K562 (cell line): ENCODE data around the gene ADI1. TPM values are rescaled to one million over a fixed set of nuclear protein-coding genes. Genes with fewer than 3 reads are reported as not detected.

Source experiments
- ATAC-seq: fragments of 200-7000 bp; cut with Tn5 transposase; 3 replicates; pipeline ENCODE4 v1.9.1; 2020; ENCODE audit warnings: moderate library complexity
- BruUV-seq: library from RNA; stranded (reverse); fragments of 400-500 nt; replicated peaks from 2 replicates; lab custom pipeline; 2021; lab: Mats Ljungman, UMichigan
- CTCF ChIA-PET: fragments of 300-600 bp; formaldehyde crosslinking; extraction: SDS; loops from one replicate; lab custom pipeline; 2021; ENCODE audit warnings: low intra/inter-chr PET ratio; lab: Yijun Ruan, JAX
- POLR2A ChIA-PET: fragments of 300-600, 350-650 bp; sonication (Branson Sonifier 250); formaldehyde crosslinking; extraction: SDS; loops from one replicate; lab custom pipeline; 2021; ENCODE audit warnings: antibody characterized with exemption, inconsistent platforms; lab: Yijun Ruan, JAX
- DNase-seq, 4 experiments: peaks; one replicate each; pipeline versions ENCODE4 v3.0.0 to v3.0.0-alpha.2; 2011 to 2018; ENCODE audit warnings: low spot score in 3 of 4, mixed read lengths in 3 of 4; ENCODE audit errors: extremely low read depth in 1 of 4
- FAIRE-seq: peaks from 2 replicates; lab custom pipeline; 2011; peaks lifted over from hg19 to GRCh38; lab: Jason Lieb, UNC
- H2AFZ ChIP-seq: 2 replicates; pipeline ENCODE4 v1.6.0; 2011; ENCODE audit warnings: low read depth, low read length, control low read depth, inconsistent platforms
- H3K27ac ChIP-seq: fragments of 200-600 bp; 3 replicates; pipeline ENCODE4 v1.8.0; 2011; ENCODE audit warnings: low read depth, mild to moderate bottlenecking, control low read depth, inconsistent platforms, low read length, moderate library complexity, mixed read lengths; ENCODE audit errors: extremely low read depth
- H3K27me3 ChIP-seq, 2 experiments: fragments of 300-600 bp in 1 of 2; 2 replicates in 1 of 2; 3 replicates in 1 of 2; pipeline versions ENCODE4 v1.6.0 to v1.8.0; 2011; ENCODE audit warnings: inconsistent platforms in 2 of 2, low read length in 2 of 2, mild to moderate bottlenecking in 1 of 2, mixed read lengths in 1 of 2, moderate library complexity in 1 of 2; ENCODE audit not compliant: control insufficient read depth in 2 of 2, insufficient read depth in 2 of 2
- H3K36me3 ChIP-seq: fragments of 300-600 bp; 3 replicates; pipeline ENCODE4 v1.8.0; 2011; ENCODE audit warnings: mild to moderate bottlenecking, low read length, inconsistent platforms; ENCODE audit not compliant: control insufficient read depth, insufficient read depth
- H3K4me1 ChIP-seq, 2 experiments: fragments of 200-600 bp in 1 of 2; replicated peaks in 1 of 2; 2 replicates in 1 of 2; 3 replicates in 1 of 2; pipeline versions ENCODE4 v1.5.1 to v1.8.0; 2011; ENCODE audit warnings: inconsistent platforms in 2 of 2, low read length in 2 of 2, mild to moderate bottlenecking in 1 of 2, mixed read lengths in 1 of 2, moderate library complexity in 1 of 2; ENCODE audit not compliant: control insufficient read depth in 2 of 2, insufficient read depth in 2 of 2
- H3K4me2 ChIP-seq: 2 replicates; pipeline ENCODE4 v1.6.1; 2011; ENCODE audit warnings: low read length, control low read depth, inconsistent platforms, mixed read lengths; ENCODE audit not compliant: insufficient read depth
- H3K4me3 ChIP-seq: fragments of 200-600 bp; sonication (generic), shearing (Covaris generic); 2 replicates; pipeline ENCODE4 v1.5.1; 2016; ENCODE audit warnings: control low read depth, inconsistent platforms
- H3K79me2 ChIP-seq: fragments of 200-600 bp; 3 replicates; pipeline ENCODE4 v1.8.0; 2011; ENCODE audit warnings: low read length, inconsistent platforms; ENCODE audit not compliant: control insufficient read depth, insufficient read depth
- H3K9ac ChIP-seq, 2 experiments: 2 replicates each; pipeline versions ENCODE4 v1.6.0 to v1.6.1; 2011; ENCODE audit warnings: low read depth in 2 of 2, low read length in 2 of 2, control low read depth in 1 of 2, inconsistent platforms in 1 of 2, mild to moderate bottlenecking in 1 of 2, mixed read lengths in 1 of 2; ENCODE audit not compliant: insufficient read depth in 1 of 2
- H3K9me1 ChIP-seq: one replicate; pipeline ENCODE4 v1.6.0; 2011; ENCODE audit warnings: inconsistent platforms, mild to moderate bottlenecking, low read length, moderate library complexity; ENCODE audit not compliant: control insufficient read depth, insufficient read depth
- H3K9me3 ChIP-seq: replicated peaks from 2 replicates; pipeline ENCODE4 v1.5.1; 2011; ENCODE audit warnings: low read depth, low read length, inconsistent platforms; ENCODE audit not compliant: control insufficient read depth, insufficient read depth
- H4K20me1 ChIP-seq: replicated peaks from 2 replicates; pipeline ENCODE4 v1.6.1; 2011; ENCODE audit warnings: low read length, inconsistent platforms, mixed read lengths; ENCODE audit not compliant: control insufficient read depth, insufficient read depth
- CBFA2T2 ChIP-seq: fragments of 450-650 bp; conservative IDR thresholded peaks from 2 replicates; pipeline ENCODE4 v1.6.1; 2017; ENCODE audit warnings: mild to moderate bottlenecking
- CBFA2T3 ChIP-seq: fragments of 450-650 bp; IDR thresholded peaks from 2 replicates; pipeline ENCODE4 v1.6.1; 2017
- CSDE1 ChIP-seq, 2 experiments: fragments of 450-650 bp; IDR thresholded peaks; 2 replicates each; pipeline ENCODE4 v1.6.1; 2016; ENCODE audit warnings: mild to moderate bottlenecking in 1 of 2
- EP300 ChIP-seq: IDR thresholded peaks from 2 replicates; pipeline ENCODE4 v1.6.1; 2012; ENCODE audit warnings: low read length, improper control_type of control experiment
- ESRRB ChIP-seq: fragments of 250-450 bp; sonication (Bioruptor Pico); IDR thresholded peaks from 2 replicates; pipeline ENCODE4 v1.5.0; 2020; ENCODE audit warnings: mild to moderate bottlenecking, moderate library complexity, borderline replicate concordance
- HMG20A ChIP-seq: fragments of 450-650 bp; formaldehyde crosslinking; conservative IDR thresholded peaks from 2 replicates; pipeline ENCODE4 v1.4.0; 2020; ENCODE audit warnings: mild to moderate bottlenecking, mixed read lengths
- SFPQ ChIP-seq: fragments of 200-400 bp; formaldehyde crosslinking; IDR thresholded peaks from 2 replicates; pipeline ENCODE4 v1.6.1; 2017; ENCODE audit warnings: mild to moderate bottlenecking, low read depth, low read length, moderate library complexity
- TCF7L2 ChIP-seq: fragments of 150-350 bp; IDR thresholded peaks from 2 replicates; pipeline ENCODE4 v1.6.1; 2016; ENCODE audit warnings: low read depth, mild to moderate bottlenecking, low read length, moderate library complexity
- THRA ChIP-seq: fragments of 450-650 bp; IDR thresholded peaks from 2 replicates; pipeline ENCODE4 v1.6.1; 2017; ENCODE audit warnings: mild to moderate bottlenecking, moderate library complexity
- ZKSCAN1 ChIP-seq: fragments of 150-350 bp; IDR thresholded peaks from 2 replicates; pipeline ENCODE4 v1.6.1; 2016; ENCODE audit warnings: low read depth, low read length
- ZNF639 ChIP-seq, 2 experiments: fragments of 200-800 bp in 1 of 2; sonication (Bioruptor generic) in 1 of 2; sonication (generic) in 1 of 2; formaldehyde crosslinking in 1 of 2; IDR thresholded peaks in 1 of 2; conservative IDR thresholded peaks in 1 of 2; 2 replicates each; pipeline versions ENCODE4 v1.5.0 to v1.6.1; 2016 to 2020; ENCODE audit warnings: missing compliant biosample characterization in 1 of 2, missing genetic modification characterization in 1 of 2, missing genetic modification reagents in 1 of 2
- ZNF644 ChIP-seq: fragments of 200-800 bp; sonication (Bioruptor generic); IDR thresholded peaks from 2 replicates; pipeline ENCODE4 v1.6.1; 2016; ENCODE audit warnings: low read depth, missing genetic modification characterization, missing compliant biosample characterization
- WGBS: fragments of 100-300 bp; shearing (Covaris generic); methylation state at CpG from one replicate; pipeline ENCODE4 v1.1.6; 2016; ENCODE audit warnings: low coverage, mixed read lengths; ENCODE audit not compliant: insufficient coverage; ENCODE audit errors: missing lambda C conversion rate; 5-methylcytosine and 5-hydroxymethylcytosine counted together
- in situ Hi-C: fragments of 300-500 bp; cut with MboI; formaldehyde crosslinking; loops from 4 replicates; pipeline ENCODE4 v1.15.0; 2018; ENCODE audit warnings: inconsistent platforms, mixed read lengths
- intact Hi-C: fragments of 100-400 bp; cut with micrococcal nuclease; formaldehyde crosslinking; loops from 2 replicates; pipeline ENCODE4 v1.14.2; 2022
- polyA plus RNA-seq, 8 experiments: library from polyadenylated mRNA; depleted of rRNA in 4 of 8; stranded (reverse) in 5 of 8; unstranded in 3 of 8; fragments of >200 nt; fragmentation: Nextera tagmentation in 2 of 8; fragmentation: Illumina TruSeq in 1 of 8; extraction: Ambion mirVana in 2 of 8; extraction: Trizol in 1 of 8; gene quantifications; 2 replicates each; pipeline versions ENCODE4 v1.2.1 to v1.2.3, GENCODE V29; 2011 to 2014; ENCODE audit warnings: inconsistent platforms in 1 of 8, missing spikeins in 1 of 8
- total RNA-seq, 7 experiments: library from RNA; depleted of rRNA in 6 of 7; stranded (reverse); fragments of >200 nt in 6 of 7; fragmentation: Illumina TruSeq in 2 of 7; extraction: Trizol in 2 of 7; gene quantifications; 2 replicates each; pipeline versions ENCODE4 v1.2.1 to v1.2.3, GENCODE V29; 2011 to 2021; ENCODE audit warnings: low replicate concordance in 1 of 7

ADI1 gene
- total and polyA plus RNA-seq, 9 of the 15 experiments (the other 6 are each of a cell fraction or from before 2014, with no cell fraction given), result 6.1 to 51.0 (median 27.1) TPM

GRCh38 chr2:3451169-3451568, 68.2 kb downstream of the ADI1 start:
- Histone ChIP-seq H2AFZ (no peak overlapping the region), H3K9me1 (no peaks in the 10 kb centered on the region), H3K36me3 (peaks cover 61% of the 10 kb centered on the region; the same call in 2 of the 3 replicates), H3K79me2 (no peaks in the 10 kb centered on the region), H3K9me3 (no peaks in the 10 kb centered on the region), H3K9ac (no peak overlapping the region), H4K20me1 (no peaks in the 10 kb centered on the region), H3K27ac (no peak overlapping the region), H3K4me3 (no peak overlapping the region), H3K27me3 (no peaks in the 10 kb centered on the region), H3K4me2 (no peak overlapping the region), H3K4me1 (peaks cover 0 to 6% of the 10 kb centered on the region in 2 experiments; a peak in 1 of 5 replicates)
- no peak for FAIRE-seq
- ChIA-PET CTCF (no interaction called here), POLR2A (interaction anchor here (0.6 kb wide), 1 partner anchor 13 kb away, joined by 3 read pairs; no protein-coding TSS in a partner anchor)
- BruUV-seq, result no TSS peak
- in situ Hi-C loops (no loop called here), intact Hi-C loops (no loop called here)
- DNase-seq, result no peak
- WGBS, result 88% methylated on average over 4 of the region's 4 CpGs
- no peak for ATAC-seq
- TF ChIP-seq CBFA2T3 (no peak), SFPQ (no peak), ZNF639 (CRISPR knock-in tag; conservative IDR thresholded peaks at IDR 0.05 in 1 of 2, IDR thresholded peaks at IDR 0.05 in 1 of 2) (no peak), EP300 (no peak), HMG20A (CRISPR knock-in tag) (no peak), TCF7L2 (no peak), ZKSCAN1 (no peak), ESRRB (CRISPR knock-in tag) (no peak), CSDE1 (IDR thresholded peaks at IDR 0.05) (no peak), THRA (no peak), CBFA2T2 (no peak), ZNF644 (tag) (no peak)
